PC-9 (cell line): ENCODE data around the gene EME1. TPM values are rescaled to one million over a fixed set of nuclear protein-coding genes. Genes with fewer than 3 reads are reported as not detected.

Experiments
- BruUV-seq: library from RNA; stranded (reverse); fragments of 400-500 nt; replicated peaks from 2 replicates; lab custom pipeline; 2021; lab: Mats Ljungman, UMichigan
- CTCF ChIA-PET: fragments of 300-600 bp; sonication (Branson Sonifier 250); formaldehyde crosslinking; loops from one replicate; lab custom pipeline; 2022; ENCODE audit warnings: antibody characterized with exemption; lab: Charles Lee
- POLR2A ChIA-PET: fragments of 300-600 bp; sonication (Branson Sonifier 250); formaldehyde crosslinking; loops from one replicate; lab custom pipeline; 2022; ENCODE audit warnings: antibody characterized with exemption; ENCODE audit not compliant: unreplicated experiment; lab: Charles Lee
- DNase-seq, 2 experiments: peaks; one replicate each; pipeline versions ENCODE4 v3.0.0 to v3.0.0-alpha.2; 2015 to 2022; ENCODE audit warnings: mixed read lengths in 1 of 2
- H2AFZ ChIP-seq: fragments of 200-600 bp; sonication (generic); 2 replicates; pipeline ENCODE4 v1.8.1; 2017; ENCODE audit warnings: antibody characterized with exemption
- H3F3A ChIP-seq: fragments of 200-600 bp; sonication (generic); 2 replicates; pipeline ENCODE4 v1.8.1; 2017; ENCODE audit warnings: antibody characterized with exemption, mild to moderate bottlenecking, low read depth; ENCODE audit not compliant: insufficient read depth
- H3K27ac ChIP-seq: fragments of 200-600 bp; sonication (generic); 2 replicates; pipeline ENCODE4 v1.6.1; 2016; ENCODE audit warnings: mixed run types
- H3K27me3 ChIP-seq: fragments of 200-600 bp; sonication (generic); 2 replicates; pipeline ENCODE4 v1.6.1; 2016; ENCODE audit warnings: low read depth, mixed run types; ENCODE audit not compliant: insufficient read depth
- H3K36me3 ChIP-seq: fragments of 200-600 bp; sonication (generic); 2 replicates; pipeline ENCODE4 v1.6.1; 2016; ENCODE audit warnings: low read depth, mixed run types
- H3K4me1 ChIP-seq: fragments of 200-600 bp; sonication (generic); replicated peaks from 2 replicates; pipeline ENCODE4 v1.6.1; 2016; ENCODE audit warnings: mixed run types; ENCODE audit not compliant: insufficient read depth
- H3K4me2 ChIP-seq: fragments of 200-600 bp; sonication (generic); 2 replicates; pipeline ENCODE4 v1.6.1; 2017; ENCODE audit warnings: mixed run types
- H3K4me3 ChIP-seq: fragments of 200-600 bp; sonication (generic); 2 replicates; pipeline ENCODE4 v1.6.1; 2016; ENCODE audit warnings: mixed run types
- H3K79me2 ChIP-seq: fragments of 200-600 bp; sonication (generic); 2 replicates; pipeline ENCODE4 v1.6.1; 2017; ENCODE audit warnings: low read depth, mixed run types
- H3K9me2 ChIP-seq: fragments of 200-600 bp; sonication (generic); 2 replicates; pipeline ENCODE4 v1.8.1; 2017; ENCODE audit warnings: mild to moderate bottlenecking; ENCODE audit not compliant: insufficient read depth
- H3K9me3 ChIP-seq: fragments of 200-600 bp; sonication (generic); 2 replicates; pipeline ENCODE4 v1.8.1; 2016; ENCODE audit warnings: low read depth; ENCODE audit not compliant: insufficient read depth
- H4K20me1 ChIP-seq: fragments of 200-600 bp; sonication (generic); 2 replicates; pipeline ENCODE4 v1.8.1; 2017; ENCODE audit not compliant: insufficient read depth
- CTCF ChIP-seq: fragments of 200-600 bp; sonication (generic); conservative IDR thresholded peaks from 2 replicates; pipeline ENCODE4 v1.6.1; 2017; ENCODE audit warnings: mixed run types, antibody characterized with exemption, mild to moderate bottlenecking, moderate library complexity
- EZH2 ChIP-seq: fragments of 200-600 bp; sonication (generic); IDR thresholded peaks from 2 replicates; pipeline ENCODE4 v1.8.0; 2017; ENCODE audit warnings: antibody characterized with exemption, low read depth
- intact Hi-C: fragments of 100-400 bp; cut with micrococcal nuclease; formaldehyde crosslinking; loops from one replicate; pipeline ENCODE4 v1.10.0; 2022; ENCODE audit not compliant: unreplicated experiment
- total RNA-seq: library from RNA; stranded (reverse); gene quantifications from 2 replicates; pipeline ENCODE4 v1.2.3, GENCODE V29; 2021

EME1 gene
- total RNA-seq, 1 experiment from 2014 or later, result 21.0 TPM

- Histone ChIP-seq H3K9me2 (no peaks in the 10 kb centered on the region), H3K36me3 (peaks cover 41% of the 10 kb centered on the region; the same call in 1 of the 2 replicates), H3K4me1 (no peaks in the 10 kb centered on the region), H2AFZ (no peak overlapping the region), H3K79me2 (0 out of 2 replicates have a peak, but pooled peaks cover 4% of the 10 kb centered on the region), H4K20me1 (peaks cover 8% of the 10 kb centered on the region; the same call in 1 of the 2 replicates), H3K27me3 (no peaks in the 10 kb centered on the region), H3K9me3 (no peaks in the 10 kb centered on the region), H3F3A (peaks cover 66% of the 10 kb centered on the region), H3K4me2 (no peak overlapping the region), H3K27ac (no peak overlapping the region), H3K4me3 (no peak overlapping the region)
- ChIA-PET CTCF (interaction anchor here (0.6 kb wide), 1 partner anchor 194 kb away, joined by 3 read pairs; no protein-coding TSS in a partner anchor), POLR2A (interaction anchor here (0.7 kb wide), 1 partner anchor 42 kb away, joined by 3 read pairs; no protein-coding TSS in a partner anchor)
- no TSS peak for BruUV-seq
- no peak for DNase-seq
- intact Hi-C loops, result no loop called here
- TF ChIP-seq CTCF (no peak), EZH2 (no peak)
Measured at GRCh38 chr17:50381920-50382319, 8.9 kb downstream of the EME1 start.

- TF ChIP-seq CTCF, result no peak
- no peak for TF ChIP-seq EZH2
- Histone ChIP-seq H3K4me2 (no peak overlapping the region), H4K20me1 (peaks cover 11% of the 10 kb centered on the region; the same call in 1 of the 2 replicates), H3K27ac (no peak overlapping the region), H3K79me2 (peaks cover 11% of the 10 kb centered on the region; the same call in 1 of the 2 replicates), H3K4me1 (no peaks in the 10 kb centered on the region), H3K9me2 (no peaks in the 10 kb centered on the region), H3K9me3 (no peaks in the 10 kb centered on the region), H3K4me3 (no peak overlapping the region), H3K36me3 (peaks cover 50% of the 10 kb centered on the region), H3K27me3 (no peaks in the 10 kb centered on the region), H3F3A (peaks cover 68% of the 10 kb centered on the region), H2AFZ (no peak overlapping the region)
- ChIA-PET POLR2A (no interaction called here), CTCF (no interaction called here)
- DNase-seq, result no peak
- intact Hi-C loops, result no loop called here
- no TSS peak for BruUV-seq
Measured at GRCh38 chr17:50382931-50383330, 9.9 kb downstream of the EME1 start.

GRCh38 chr17:50386510-50386909 is 13.5 kb downstream of the EME1 start:
- H3K9me2 ChIP-seq, result no peaks in the 10 kb centered on the region
- H3K27me3 ChIP-seq, result no peaks in the 10 kb centered on the region
- H3K36me3 ChIP-seq, result peaks cover 76% of the 10 kb centered on the region
- TF ChIP-seq EZH2 (no peak), CTCF (no peak)
- no peak overlapping the region for H2AFZ ChIP-seq
- CTCF ChIA-PET, result no interaction called here
- H3F3A ChIP-seq, result peaks cover 65% of the 10 kb centered on the region
- intact Hi-C loops, result no loop called here
- peaks cover 40% of the 10 kb centered on the region for H4K20me1 ChIP-seq
- peaks cover 14% of the 10 kb centered on the region for H3K4me1 ChIP-seq
- H3K79me2 ChIP-seq, result peaks cover 41% of the 10 kb centered on the region
- no peak overlapping the region for H3K27ac ChIP-seq
- H3K9me3 ChIP-seq, result no peaks in the 10 kb centered on the region
- no TSS peak for BruUV-seq
- POLR2A ChIA-PET, result interaction anchor here (0.6 kb wide), 1 partner anchor 688 kb away, joined by 5 read pairs; no protein-coding TSS in a partner anchor
- H3K4me3 ChIP-seq, result no peak overlapping the region
- H3K4me2 ChIP-seq, result no peak overlapping the region
- no peak for DNase-seq
